Cardiac fibroblast (primary cell): ENCODE results near the gene FGFR3.

Experiments
- DNase-seq, 2 donors: peaks; one replicate each; pipeline versions ENCODE4 v3.0.0 to v3.0.0-alpha.2; 2010; ENCODE audit warnings: low read depth in 2 of 2
- H3K4me3 ChIP-seq, 2 donors: replicated peaks in 1 of 2; 1 replicate in 1 of 2; 2 replicates in 1 of 2; pipeline ENCODE4 v1.5.1; 2011; ENCODE audit warnings: low read depth in 2 of 2, low read length in 2 of 2, mild to moderate bottlenecking in 2 of 2, moderate library complexity in 1 of 2
- CTCF ChIP-seq: IDR thresholded peaks from one replicate; pipeline ENCODE4 v1.5.1; 2011; ENCODE audit warnings: low read depth, mild to moderate bottlenecking, low read length, inconsistent platforms

The FGFR3 gene

GRCh38 chr4:1793940-1794808 lies 1.1 kb downstream of the FGFR3 start:
- no peak for TF ChIP-seq CTCF
- peak overlapping the region; percentile 8 to 14 for H3K4me3 ChIP-seq
- DNase-seq: peak; percentile 13 to 27

DNA sequence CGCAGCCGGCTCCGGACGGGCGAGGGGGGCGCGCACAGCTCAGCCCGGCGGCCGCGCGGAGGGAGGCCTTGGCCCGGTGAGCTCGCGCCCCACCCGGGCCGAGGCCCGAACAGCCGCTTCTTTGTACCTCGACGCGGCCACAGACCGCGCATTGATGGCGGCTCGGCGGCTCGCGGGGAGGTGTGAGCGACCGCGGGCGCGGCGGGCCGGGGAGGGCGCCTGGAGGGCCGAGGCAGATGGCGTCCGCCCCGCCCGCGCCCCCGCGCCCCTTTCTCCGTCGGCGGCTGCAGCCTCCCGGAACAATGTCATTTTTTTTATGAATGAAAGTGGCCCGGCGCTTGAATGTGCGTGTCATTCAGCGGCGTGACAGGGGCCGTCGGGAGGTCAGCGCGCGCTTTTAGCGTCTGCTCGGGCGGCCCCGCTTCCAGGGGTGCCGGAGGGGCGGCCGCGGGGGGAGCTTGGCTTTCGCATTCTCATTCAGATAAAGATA lies 1.8 kb downstream of the FGFR3 start:
- H3K4me3 ChIP-seq: no peak overlapping the region

GRCh38 chr4:1795299-1796195 lies 2.5 kb downstream of the FGFR3 start:
- H3K4me3 ChIP-seq: no peak overlapping the region
- no peak for DNase-seq

More for the DNA sequence above, 1.8 kb downstream of the FGFR3 start:
- DNase-seq: no peak
- TF ChIP-seq CTCF: no peak

DNA sequence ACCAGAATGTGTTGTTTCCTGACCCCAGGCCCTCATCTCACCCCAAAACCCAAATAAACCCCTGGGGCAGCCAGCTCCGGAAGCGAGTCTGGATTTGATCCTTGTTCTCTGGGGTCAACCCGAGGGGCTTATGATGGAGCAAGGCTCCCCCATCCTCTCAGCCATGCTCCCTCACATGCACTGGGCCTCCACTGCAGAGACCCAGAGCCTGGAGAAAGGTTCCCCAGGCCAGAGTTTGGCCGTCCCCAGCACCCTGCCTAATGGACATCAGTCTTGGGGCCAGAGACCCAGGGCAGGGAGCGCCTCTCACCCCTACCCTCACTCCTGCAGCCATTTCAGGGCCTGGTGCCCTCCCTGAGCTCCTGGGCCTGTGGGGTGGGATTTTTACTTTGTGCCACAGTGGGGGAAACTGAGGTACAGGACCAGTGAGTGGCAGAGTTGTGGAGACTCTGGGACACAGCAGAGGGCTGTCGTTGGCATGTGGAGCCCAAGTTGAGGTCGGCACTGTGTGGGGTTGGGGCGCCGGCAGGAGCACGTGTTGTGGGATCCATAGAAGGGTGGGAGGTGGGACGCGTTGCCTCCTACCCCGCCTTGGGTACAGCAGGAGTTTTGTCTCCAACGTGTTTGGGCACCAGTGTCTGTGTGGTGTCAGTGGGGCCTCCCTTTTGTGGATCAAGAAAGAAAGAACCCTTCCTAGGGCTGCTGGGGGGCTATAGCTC lies 3.6 kb downstream of the FGFR3 start:
- H3K4me3 ChIP-seq: no peak overlapping the region
- DNase-seq: no peak
- TF ChIP-seq CTCF: no peak

More at GRCh38 chr4:1795299-1796195, 2.5 kb downstream of the FGFR3 start:
- TF ChIP-seq CTCF: no peak

GRCh38 chr4:1797298-1797860 lies 4.3 kb downstream of the FGFR3 start:
- no peak overlapping the region for H3K4me3 ChIP-seq
- DNase-seq: no peak
- TF ChIP-seq CTCF: no peak
